ENCODE data around the gene AVPR2. TPM values are rescaled to one million over a fixed set of nuclear protein-coding genes. Genes with fewer than 3 reads are reported as not detected.

Gene AVPR2
- total RNA-seq, 1 donor from 2014 or later = not detected

GRCh38 chrX:153941336-153942252 is 37.1 kb downstream of the AVPR2 start:
- Histone ChIP-seq H3K9ac (no peak overlapping the region), H3K4me1 (no peaks in the 10 kb centered on the region), H3K79me2 (ENCODE audit: low read depth) (no peaks in the 10 kb centered on the region), H3K27me3 (no peaks in the 10 kb centered on the region), H3K4me3 (no peak overlapping the region), H3K9me3 (ENCODE audit: low read depth) (no peaks in the 10 kb centered on the region), H3K4me2 (no peak overlapping the region), H4K20me1 (ENCODE audit: low read depth) (no peaks in the 10 kb centered on the region), H2AFZ (replicated peaks) (no peak overlapping the region), H3F3A (ENCODE audit: low read depth) (no peaks in the 10 kb centered on the region), H3K27ac (no peak overlapping the region), H3K36me3 (no peaks in the 10 kb centered on the region)
- no peak overlapping the region for H3K27ac Mint-ChIP-seq
- H3K4me3 Mint-ChIP-seq = no peak overlapping the region
- H3K4me1 Mint-ChIP-seq = peaks cover 16% of the 10 kb centered on the region
- no peak for TF ChIP-seq EZH2phosphoT487 (IDR thresholded peaks at IDR 0.05)
- no peak for TF ChIP-seq EZH2 (IDR thresholded peaks at IDR 0.05)
- no peak for TF ChIP-seq CTCF (IDR thresholded peaks at IDR 0.05)
- H3K27me3 Mint-ChIP-seq (ENCODE audit: insufficient read depth, low read depth) = peaks cover 4% of the 10 kb centered on the region
- peak; percentile 26 for DNase-seq (ENCODE audit: low spot score)
- no peaks in the 10 kb centered on the region for H3K9me3 Mint-ChIP-seq
- H3K36me3 Mint-ChIP-seq = no peaks in the 10 kb centered on the region

GRCh38 chrX:153944140-153944799 is 39.8 kb downstream of the AVPR2 start, which contains the start of gene RENBP:
RENBP (minus strand) TSS chrX:153944643; CDS start chrX:153944610, 33 bp downstream.
- no peak within 1 kb of the TSS for H3K27ac Mint-ChIP-seq
- H3K9me3 ChIP-seq (ENCODE audit: low read depth) = no peaks in the 10 kb centered on the region
- H3K4me3 ChIP-seq = peak within 1 kb of the TSS; percentile 17
- H3K36me3 ChIP-seq = no peaks in the 10 kb centered on the region
- no peak within 1 kb of the TSS for H3K9ac ChIP-seq
- H3K27me3 ChIP-seq = no peaks in the 10 kb centered on the region
- H3K4me2 ChIP-seq = peak within 1 kb of the TSS; percentile 64
- H3K36me3 Mint-ChIP-seq = peaks cover 4% of the 10 kb centered on the region
- peak within 1 kb of the TSS; percentile 71 for H3K4me3 Mint-ChIP-seq
- no peak for TF ChIP-seq EZH2phosphoT487 (IDR thresholded peaks at IDR 0.05)
- no peak for TF ChIP-seq EZH2 (IDR thresholded peaks at IDR 0.05)
- no peak for TF ChIP-seq CTCF (IDR thresholded peaks at IDR 0.05)
- H3K27me3 Mint-ChIP-seq (ENCODE audit: insufficient read depth, low read depth) = peaks cover 5% of the 10 kb centered on the region
- H3K27ac ChIP-seq = no peak within 1 kb of the TSS
- no peaks in the 10 kb centered on the region for H3K9me3 Mint-ChIP-seq
- H2AFZ ChIP-seq (replicated peaks) = no peak within 1 kb of the TSS
- no peaks in the 10 kb centered on the region for H4K20me1 ChIP-seq (ENCODE audit: low read depth)
- peaks cover 27% of the 10 kb centered on the region for H3K4me1 Mint-ChIP-seq
- H3F3A ChIP-seq (ENCODE audit: low read depth) = peaks cover 18% of the 10 kb centered on the region
- no peaks in the 10 kb centered on the region for H3K79me2 ChIP-seq (ENCODE audit: low read depth)
- DNase-seq (ENCODE audit: low spot score) = peak; percentile 76
- H3K4me1 ChIP-seq = peaks cover 6% of the 10 kb centered on the region

GRCh38 chrX:153944800-153945150 is 40.3 kb downstream of the AVPR2 start:
- DNase-seq (ENCODE audit: low spot score) = no peak
- TF ChIP-seq CTCF (IDR thresholded peaks at IDR 0.05) (no peak), EZH2phosphoT487 (IDR thresholded peaks at IDR 0.05) (no peak), EZH2 (IDR thresholded peaks at IDR 0.05) (no peak)
- Mint-ChIP-seq H3K36me3 (peaks cover 8% of the 10 kb centered on the region), H3K4me1 (peaks cover 31% of the 10 kb centered on the region), H3K9me3 (no peaks in the 10 kb centered on the region), H3K27ac (no peak overlapping the region), H3K27me3 (ENCODE audit: insufficient read depth, low read depth) (peaks cover 7% of the 10 kb centered on the region), H3K4me3 (no peak overlapping the region)
- H3K36me3 ChIP-seq = no peaks in the 10 kb centered on the region
- peaks cover 6% of the 10 kb centered on the region for H3K4me1 ChIP-seq
- no peak overlapping the region for H3K27ac ChIP-seq
- H3K9me3 ChIP-seq (ENCODE audit: low read depth) = no peaks in the 10 kb centered on the region
- H2AFZ ChIP-seq (replicated peaks) = no peak overlapping the region
- H3K9ac ChIP-seq = no peak overlapping the region
- H3K79me2 ChIP-seq (ENCODE audit: low read depth) = no peaks in the 10 kb centered on the region
- no peaks in the 10 kb centered on the region for H4K20me1 ChIP-seq (ENCODE audit: low read depth)
- no peaks in the 10 kb centered on the region for H3K27me3 ChIP-seq
- peaks cover 22% of the 10 kb centered on the region for H3F3A ChIP-seq (ENCODE audit: low read depth)
- H3K4me3 ChIP-seq = peak overlapping the region; percentile 17
- H3K4me2 ChIP-seq = peak overlapping the region; percentile 64

All from neural progenitor cell (in vitro differentiated cells).